HG03442 (cell line): ENCODE measurements around the gene ASH1L.
"Not testable (repeated sequence)": the region's sequence is repeated elsewhere in the genome, so short reads cannot be mapped to it uniquely, and the experiment has no call there.

ENCODE experiments used
- ATAC-seq: cut with Tn5 transposase; IDR thresholded peaks from one replicate; pipeline ENCODE4 v1.9.1; 2021; ENCODE audit warnings: mild to moderate bottlenecking, moderate library complexity; ENCODE audit not compliant: unreplicated experiment

Gene ASH1L

GRCh38 chr1:155339515-155340097 is 223.0 kb downstream of the ASH1L start:
- ATAC-seq = no peak

- ATAC-seq = no peak
Measured at GRCh38 chr1:155334962-155335361, 227.6 kb downstream of the ASH1L start.

- ATAC-seq = no peak
Measured at GRCh38 chr1:155329980-155330598, 232.5 kb downstream of the ASH1L start.

GRCh38 chr1:155328856-155329255 is 233.7 kb downstream of the ASH1L start:
- ATAC-seq = not testable (repeated sequence)

GRCh38 chr1:155327981-155328380 is 234.6 kb downstream of the ASH1L start:
- ATAC-seq = no peak

- ATAC-seq = no peak
Measured at GRCh38 chr1:155326631-155327037, 236.0 kb downstream of the ASH1L start.

- no peak for ATAC-seq
Measured at GRCh38 chr1:155326020-155326526, 236.5 kb downstream of the ASH1L start.

- ATAC-seq = no peak
Measured at GRCh38 chr1:155325603-155325893, 237.1 kb downstream of the ASH1L start.

GRCh38 chr1:155324717-155325602 is 237.6 kb downstream of the ASH1L start:
- ATAC-seq = no peak

GRCh38 chr1:155324037-155324716 is 238.4 kb downstream of the ASH1L start:
- ATAC-seq = peak; percentile 54

GRCh38 chr1:155323729-155324036 is 238.9 kb downstream of the ASH1L start:
- ATAC-seq = peak; percentile 36

GRCh38 chr1:155322953-155323728 is 239.5 kb downstream of the ASH1L start:
- ATAC-seq = peak; percentile 40

- no peak for ATAC-seq
Measured at GRCh38 chr1:155322571-155322952, 240.0 kb downstream of the ASH1L start.

- no peak for ATAC-seq
Measured at GRCh38 chr1:155321639-155322503, 240.7 kb downstream of the ASH1L start.

- no peak for ATAC-seq
Measured at GRCh38 chr1:155320661-155321617, 241.7 kb downstream of the ASH1L start, which contains the start of gene RUSC1. Gene RUSC1, plus strand, starts transcription at chr1:155320894. Its CDS starts 880 bp downstream, at chr1:155321774.

GRCh38 chr1:155320252-155320651 is 242.4 kb downstream of the ASH1L start:
- ATAC-seq = no peak

GRCh38 chr1:155319536-155319935 is 243.1 kb downstream of the ASH1L start:
- no peak for ATAC-seq

GRCh38 chr1:155318082-155318481 is 244.5 kb downstream of the ASH1L start:
- no peak for ATAC-seq

GRCh38 chr1:155316922-155317321 is 245.7 kb downstream of the ASH1L start:
- no peak for ATAC-seq
